ENCODE results near the gene ELOVL1. TPM values are rescaled to one million over a fixed set of nuclear protein-coding genes. Genes with fewer than 3 reads are reported as not detected.

The ELOVL1 gene
- total RNA-seq, 6 experiments from 2014 or later, result 19.9 to 38.3 (median 29.2) TPM

DNA sequence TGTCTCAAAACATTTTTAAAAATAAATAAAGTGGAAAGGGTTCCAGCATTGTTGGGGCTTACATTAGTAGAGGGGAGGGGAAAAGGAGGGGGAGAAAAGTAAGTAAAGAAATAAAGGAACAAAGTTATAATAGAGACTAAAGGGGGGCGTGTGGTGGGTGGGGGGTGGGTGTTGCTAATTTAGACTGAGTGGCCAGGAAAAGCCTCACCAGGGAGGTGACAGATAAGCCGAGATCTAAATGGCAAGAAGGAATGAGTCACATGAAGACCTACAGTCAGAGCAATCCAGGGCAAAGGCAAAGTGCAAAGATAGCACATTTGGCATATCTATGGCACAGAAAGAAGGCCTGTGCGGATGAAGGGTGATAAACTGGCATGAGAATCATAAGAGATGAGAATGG is 22.7 kb downstream of the ELOVL1 start:
- H3K9me3 ChIP-seq, result no peaks in the 10 kb centered on the region
- H3K27me3 ChIP-seq, result no peaks in the 10 kb centered on the region
- whole genome bisulfite sequencing (ENCODE audit: insufficient coverage, low coverage, low lambda C conversion rate, missing lambda C conversion rate), result 16% methylated on average over 3 of the region's 3 CpGs
- no peak overlapping the region for H3K4me3 ChIP-seq
- no peak overlapping the region for H3K27ac ChIP-seq
- no peak for TF ChIP-seq POLR2A (IDR thresholded peaks at IDR 0.05)
- peak in 1 of 3 donors; percentile 38 for DNase-seq
- intact Hi-C loops (cut with DNase I), result no loop called here
- peaks cover 0 to 13% (median 2%) of the 10 kb centered on the region in 4 donors for H3K4me1 ChIP-seq
- peak in 2 of 4 donors; percentile 10 to 42 for ATAC-seq
- no peaks in the 10 kb centered on the region for H3K36me3 ChIP-seq

DNA sequence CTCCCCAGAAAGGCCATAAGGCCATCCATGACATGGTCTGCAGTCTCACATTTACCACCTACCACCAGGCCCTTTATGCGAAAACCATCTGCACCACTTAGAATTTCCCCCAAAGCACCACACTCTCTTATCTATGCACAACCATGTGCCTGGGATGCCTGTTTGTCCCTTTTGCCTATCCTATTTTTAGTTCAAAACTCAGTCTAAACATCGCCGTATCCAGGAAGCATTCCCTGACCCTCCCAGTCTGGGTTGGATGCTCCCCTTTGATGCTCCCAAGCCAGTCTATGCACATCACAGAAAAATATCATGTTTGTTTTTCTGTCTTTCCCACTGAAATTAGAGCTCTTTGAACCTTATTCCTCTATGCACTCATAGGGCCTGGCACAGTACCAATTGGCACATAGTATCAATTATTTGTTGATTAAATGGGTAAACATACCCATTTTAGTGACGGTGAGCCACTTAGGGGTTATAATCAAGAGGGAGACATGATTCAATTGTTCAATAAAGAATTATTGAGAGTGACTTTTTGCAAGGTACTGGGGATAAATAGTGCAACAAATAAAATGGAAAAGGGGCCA is 23.5 kb downstream of the ELOVL1 start:
- Histone ChIP-seq H3K4me1 (peaks cover 0 to 13% (median 2%) of the 10 kb centered on the region in 4 donors), H3K9me3 (no peaks in the 10 kb centered on the region), H3K4me3 (no peak overlapping the region), H3K27me3 (no peaks in the 10 kb centered on the region), H3K27ac (no peak overlapping the region), H3K36me3 (no peaks in the 10 kb centered on the region)
- ATAC-seq, result peak in 2 of 4 donors; percentile 4 to 17
- DNase-seq, result peak in 1 of 3 donors; percentile 40
- intact Hi-C loops (cut with DNase I), result no loop called here
- WGBS (ENCODE audit: insufficient coverage, low coverage, low lambda C conversion rate, missing lambda C conversion rate), result 39% methylated on average over 4 of the region's 4 CpGs
- TF ChIP-seq POLR2A (IDR thresholded peaks at IDR 0.05), result no peak
- TF ChIP-seq, protein P1, sequence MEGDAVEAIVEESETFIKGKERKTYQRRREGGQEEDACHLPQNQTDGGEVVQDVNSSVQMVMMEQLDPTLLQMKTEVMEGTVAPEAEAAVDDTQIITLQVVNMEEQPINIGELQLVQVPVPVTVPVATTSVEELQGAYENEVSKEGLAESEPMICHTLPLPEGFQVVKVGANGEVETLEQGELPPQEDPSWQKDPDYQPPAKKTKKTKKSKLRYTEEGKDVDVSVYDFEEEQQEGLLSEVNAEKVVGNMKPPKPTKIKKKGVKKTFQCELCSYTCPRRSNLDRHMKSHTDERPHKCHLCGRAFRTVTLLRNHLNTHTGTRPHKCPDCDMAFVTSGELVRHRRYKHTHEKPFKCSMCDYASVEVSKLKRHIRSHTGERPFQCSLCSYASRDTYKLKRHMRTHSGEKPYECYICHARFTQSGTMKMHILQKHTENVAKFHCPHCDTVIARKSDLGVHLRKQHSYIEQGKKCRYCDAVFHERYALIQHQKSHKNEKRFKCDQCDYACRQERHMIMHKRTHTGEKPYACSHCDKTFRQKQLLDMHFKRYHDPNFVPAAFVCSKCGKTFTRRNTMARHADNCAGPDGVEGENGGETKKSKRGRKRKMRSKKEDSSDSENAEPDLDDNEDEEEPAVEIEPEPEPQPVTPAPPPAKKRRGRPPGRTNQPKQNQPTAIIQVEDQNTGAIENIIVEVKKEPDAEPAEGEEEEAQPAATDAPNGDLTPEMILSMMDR (IDR thresholded peaks at IDR 0.05), result no peak

DNA sequence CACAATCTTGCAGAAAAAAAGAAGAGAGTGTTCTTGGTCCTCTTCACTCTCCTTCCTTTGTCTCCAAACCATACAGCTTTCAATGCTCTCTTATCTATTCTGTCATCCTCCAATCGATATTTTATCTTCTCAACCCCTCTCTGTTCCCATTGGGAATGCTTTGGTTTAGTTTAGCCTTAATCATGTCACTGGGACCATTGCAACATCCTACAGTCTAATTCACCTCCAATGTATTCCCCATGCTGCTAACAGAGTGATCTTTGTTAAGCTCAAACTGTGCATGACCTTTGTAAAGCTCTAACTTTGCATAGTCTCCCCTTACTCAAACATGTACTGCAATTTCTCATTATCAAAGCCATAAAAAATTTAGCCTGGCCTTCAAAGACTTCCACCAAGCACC is 27.3 kb downstream of the ELOVL1 start:
- H3K27ac ChIP-seq, result no peak overlapping the region
- intact Hi-C loops (cut with DNase I), result no loop called here
- DNase-seq, result no peak
- WGBS (ENCODE audit: insufficient coverage, low coverage, low lambda C conversion rate, missing lambda C conversion rate), result 27% methylated on average over 1 of the region's 1 CpG
- H3K36me3 ChIP-seq, result no peaks in the 10 kb centered on the region
- H3K27me3 ChIP-seq, result no peaks in the 10 kb centered on the region
- no peak overlapping the region for H3K4me3 ChIP-seq
- no peaks in the 10 kb centered on the region for H3K9me3 ChIP-seq
- TF ChIP-seq POLR2A (IDR thresholded peaks at IDR 0.05), result no peak
- TF ChIP-seq, protein P1 (IDR thresholded peaks at IDR 0.05), result no peak
- peaks cover 0 to 10% (median 2%) of the 10 kb centered on the region in 4 donors for H3K4me1 ChIP-seq
- no peak for ATAC-seq

DNA sequence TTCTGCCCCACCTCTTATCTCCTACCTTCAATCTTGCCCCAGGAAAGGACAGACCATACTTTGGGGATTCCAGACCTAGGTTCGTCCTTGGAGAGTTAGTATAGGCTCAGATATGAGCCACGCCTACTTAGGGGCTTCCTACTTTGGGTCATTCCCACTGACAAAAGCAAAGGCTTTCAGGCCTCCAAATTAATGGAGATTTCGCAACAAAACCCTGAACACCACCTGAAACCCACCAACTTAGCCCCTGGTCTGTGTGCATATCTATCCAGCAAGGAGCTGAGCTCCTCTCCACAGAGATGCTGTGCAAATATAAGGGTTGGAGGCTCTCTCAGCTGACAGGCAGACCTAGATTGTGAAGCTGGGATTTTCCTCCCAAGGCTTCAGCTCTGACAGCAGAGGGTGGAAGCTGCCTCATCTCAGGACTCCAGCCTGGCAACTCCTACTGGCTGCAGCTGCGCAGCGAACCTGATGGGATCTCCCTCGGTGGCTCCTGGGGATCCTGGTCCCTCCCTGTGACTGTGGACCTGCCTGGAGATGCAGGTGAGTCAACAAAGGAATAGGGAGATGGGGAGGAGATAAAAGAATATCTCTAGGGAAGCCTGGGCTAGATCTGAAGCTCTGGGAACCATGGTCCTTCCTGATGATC is 28.1 kb downstream of the ELOVL1 start:
- no peaks in the 10 kb centered on the region for H3K36me3 ChIP-seq
- H3K9me3 ChIP-seq, result no peaks in the 10 kb centered on the region
- 80% methylated on average over 1 of the region's 6 CpGs for WGBS (ENCODE audit: insufficient coverage, low coverage, low lambda C conversion rate, missing lambda C conversion rate)
- H3K4me1 ChIP-seq, result peaks cover 0 to 7% (median 0%) of the 10 kb centered on the region in 4 donors
- ATAC-seq (no peak), DNase-seq (no peak)
- no peak overlapping the region for H3K4me3 ChIP-seq
- no peak overlapping the region for H3K27ac ChIP-seq
- H3K27me3 ChIP-seq, result no peaks in the 10 kb centered on the region
- TF ChIP-seq, protein P1 (IDR thresholded peaks at IDR 0.05), result no peak
- no peak for TF ChIP-seq POLR2A (IDR thresholded peaks at IDR 0.05)
- intact Hi-C loops (cut with DNase I), result no loop called here

DNA sequence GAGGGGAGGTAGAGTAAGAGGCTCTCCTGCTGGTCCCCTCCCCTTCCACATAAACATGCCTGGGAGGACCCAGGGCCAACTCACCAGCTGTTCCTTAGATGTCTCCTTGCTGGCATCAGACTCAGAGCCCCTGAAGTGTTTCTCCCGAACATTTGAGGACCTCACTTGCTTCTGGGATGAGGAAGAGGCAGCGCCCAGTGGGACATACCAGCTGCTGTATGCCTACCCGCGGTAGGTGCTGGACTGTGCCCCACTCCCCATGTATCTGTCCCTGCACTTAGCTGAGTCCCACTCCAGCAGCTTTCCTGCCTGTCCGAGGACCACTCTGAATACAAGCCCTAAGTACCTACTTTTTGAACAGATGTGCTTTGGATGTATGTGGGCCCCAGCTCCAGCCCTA is 29.8 kb downstream of the ELOVL1 start:
- no peaks in the 10 kb centered on the region for H3K27me3 ChIP-seq
- no peaks in the 10 kb centered on the region for H3K9me3 ChIP-seq
- H3K4me3 ChIP-seq, result no peak overlapping the region
- intact Hi-C loops (cut with DNase I), result no loop called here
- DNase-seq (no peak), ATAC-seq (no peak)
- no peaks in the 10 kb centered on the region for H3K36me3 ChIP-seq
- TF ChIP-seq POLR2A (IDR thresholded peaks at IDR 0.05), result no peak
- TF ChIP-seq, protein P1 (IDR thresholded peaks at IDR 0.05), result no peak
- H3K27ac ChIP-seq, result no peak overlapping the region
- WGBS (ENCODE audit: insufficient coverage, low coverage, low lambda C conversion rate, missing lambda C conversion rate), result no CpG with 5 or more reads among the region's 5 CpGs
- H3K4me1 ChIP-seq, result no peaks in the 10 kb centered on the region
